Activated CD8-positive, alpha-beta memory T cell treated with anti-CD3 and anti-CD28 coated beads, Interleukin-2, amount 10 ng/mL, durations not matched to agents 7 days and 5 days (primary cell): ENCODE measurements around the gene NPY5R. TPM values are rescaled to one million over a fixed set of nuclear protein-coding genes. Genes with fewer than 3 reads are reported as not detected.
A peak's percentile ranks its signal among the peaks of the same experiment; 100 is the strongest.

Experiments
- ATAC-seq: fragments of 150-1000 bp; cut with Tn5 transposase; one replicate; pipeline ENCODE4 v1.10.0; 2021; ENCODE audit warnings: moderate library complexity
- CTCF ChIA-PET: fragments of 350-600 bp; sonication (Branson Sonifier 250); formaldehyde crosslinking; loops from one replicate; lab custom pipeline; 2021; ENCODE audit warnings: antibody characterized with exemption; lab: Charles Lee
- DNase-seq: peaks from one replicate; pipeline ENCODE4 v3.0.0-alpha.2; 2020
- H3K27ac Mint-ChIP-seq: one replicate; pipeline ENCODE4 v1.8.0; 2021; ENCODE audit warnings: mild to moderate bottlenecking, mixed read lengths
- H3K27me3 Mint-ChIP-seq: one replicate; pipeline ENCODE4 v1.8.0; 2021; ENCODE audit warnings: mixed read lengths
- H3K36me3 Mint-ChIP-seq: one replicate; pipeline ENCODE4 v1.8.0; 2021; ENCODE audit warnings: mild to moderate bottlenecking, mixed read lengths
- H3K4me1 Mint-ChIP-seq: one replicate; pipeline ENCODE4 v1.8.0; 2021; ENCODE audit warnings: mixed read lengths
- H3K4me3 Mint-ChIP-seq: one replicate; pipeline ENCODE4 v1.8.0; 2021; ENCODE audit warnings: mild to moderate bottlenecking, moderate library complexity, mixed read lengths
- H3K9me3 Mint-ChIP-seq: one replicate; pipeline ENCODE4 v1.8.0; 2022; ENCODE audit warnings: low read depth, mixed read lengths
- total RNA-seq, 2 experiments: library from RNA; stranded (reverse); gene quantifications; one replicate each; pipeline ENCODE4 v1.2.3, GENCODE V29; 2021

The NPY5R gene
- not detected for total RNA-seq

GRCh38 chr4:163343604-163344146 lies at the start of gene NPY5R:
TSS of gene NPY5R (plus strand) at chr4:163343892. CDS start at chr4:163350274, 6,382 bp downstream.
- no peaks in the 10 kb centered on the region for H3K9me3 Mint-ChIP-seq
- no peaks in the 10 kb centered on the region for H3K36me3 Mint-ChIP-seq
- H3K4me1 Mint-ChIP-seq: no peaks in the 10 kb centered on the region
- peaks cover 41% of the 10 kb centered on the region for H3K27me3 Mint-ChIP-seq
- no peak for DNase-seq
- CTCF ChIA-PET: no interaction called here
- no peak for ATAC-seq
- H3K4me3 Mint-ChIP-seq: no peak within 1 kb of the TSS
- no peak within 1 kb of the TSS for H3K27ac Mint-ChIP-seq

- Mint-ChIP-seq H3K27ac (no peak overlapping the region), H3K4me3 (no peak overlapping the region), H3K36me3 (no peaks in the 10 kb centered on the region), H3K4me1 (no peaks in the 10 kb centered on the region), H3K9me3 (no peaks in the 10 kb centered on the region), H3K27me3 (peaks cover 2% of the 10 kb centered on the region)
- ATAC-seq: no peak
- CTCF ChIA-PET: no interaction called here
- DNase-seq: no peak
These were observed 48.6 kb upstream of the NPY5R start for GRCh38 chr4:163295138-163295537.

- Mint-ChIP-seq H3K27me3 (no peaks in the 10 kb centered on the region), H3K4me3 (no peak overlapping the region), H3K4me1 (no peaks in the 10 kb centered on the region), H3K27ac (no peak overlapping the region), H3K9me3 (no peaks in the 10 kb centered on the region), H3K36me3 (no peaks in the 10 kb centered on the region)
- DNase-seq: no peak
- CTCF ChIA-PET: no interaction called here
- ATAC-seq: no peak
These were observed 43.2 kb upstream of the NPY5R start for GRCh38 chr4:163300445-163300844.

- ATAC-seq: no peak
- Mint-ChIP-seq H3K4me3 (no peak overlapping the region), H3K4me1 (no peaks in the 10 kb centered on the region), H3K27me3 (no peaks in the 10 kb centered on the region), H3K36me3 (no peaks in the 10 kb centered on the region), H3K9me3 (no peaks in the 10 kb centered on the region), H3K27ac (no peak overlapping the region)
- CTCF ChIA-PET: no interaction called here
- DNase-seq: no peak
These were observed 40.6 kb upstream of the NPY5R start for GRCh38 chr4:163303069-163303468.

- Mint-ChIP-seq H3K4me1 (no peaks in the 10 kb centered on the region), H3K27ac (no peak overlapping the region)
- DNase-seq: no peak
These were observed 34.2 kb upstream of the NPY5R start for GRCh38 chr4:163309466-163309865.

GRCh38 chr4:163317110-163317509 lies 26.6 kb upstream of the NPY5R start:
- CTCF ChIA-PET: no interaction called here
- Mint-ChIP-seq H3K36me3 (no peaks in the 10 kb centered on the region), H3K27ac (no peak overlapping the region), H3K27me3 (peaks cover 2% of the 10 kb centered on the region), H3K9me3 (no peaks in the 10 kb centered on the region), H3K4me3 (no peak overlapping the region), H3K4me1 (no peaks in the 10 kb centered on the region)
- DNase-seq (no peak), ATAC-seq (no peak)

More at GRCh38 chr4:163309466-163309865, 34.2 kb upstream of the NPY5R start:
- CTCF ChIA-PET: no interaction called here
- no peak for ATAC-seq
- Mint-ChIP-seq H3K36me3 (no peaks in the 10 kb centered on the region), H3K9me3 (no peaks in the 10 kb centered on the region), H3K4me3 (no peak overlapping the region), H3K27me3 (peaks cover 2% of the 10 kb centered on the region)

- no peaks in the 10 kb centered on the region for H3K9me3 Mint-ChIP-seq
- CTCF ChIA-PET: interaction anchor here (1.4 kb wide), 1 partner anchor 9 kb away, joined by 3 read pairs; no protein-coding TSS in a partner anchor
- H3K36me3 Mint-ChIP-seq: no peaks in the 10 kb centered on the region
- H3K4me3 Mint-ChIP-seq: no peak overlapping the region
- H3K27me3 Mint-ChIP-seq: peaks cover 51% of the 10 kb centered on the region
- no peak overlapping the region for H3K27ac Mint-ChIP-seq
- peaks cover 14% of the 10 kb centered on the region for H3K4me1 Mint-ChIP-seq
- DNase-seq (no peak), ATAC-seq (no peak)
These were observed 12.6 kb upstream of the NPY5R start for GRCh38 chr4:163330916-163331628.

- H3K4me1 Mint-ChIP-seq: peaks cover 14% of the 10 kb centered on the region
- no peak overlapping the region for H3K4me3 Mint-ChIP-seq
These were observed 11.9 kb upstream of the NPY5R start for GRCh38 chr4:163331629-163332376.

GRCh38 chr4:163332526-163333406 lies 10.9 kb upstream of the NPY5R start, which contains the start of gene NPY1R:
TSS of gene NPY1R (minus strand) at chr4:163332596. CDS start at chr4:163326554, 6,042 bp downstream.
- Mint-ChIP-seq H3K4me1 (peaks cover 14% of the 10 kb centered on the region), H3K27me3 (peaks cover 51% of the 10 kb centered on the region), H3K9me3 (no peaks in the 10 kb centered on the region), H3K36me3 (no peaks in the 10 kb centered on the region), H3K27ac (peak within 1 kb of the TSS; percentile 31), H3K4me3 (peak within 1 kb of the TSS; percentile 54)
- CTCF ChIA-PET: interaction anchor here (0.6 to 1.8 kb wide), 5 partner anchors 8 to 223 kb away, joined by 3 to 6 read pairs (median 4); no protein-coding TSS in a partner anchor
- DNase-seq (peak; percentile 47), ATAC-seq (peak; percentile 64)

More at GRCh38 chr4:163331629-163332376, 11.9 kb upstream of the NPY5R start:
- ATAC-seq (no peak), DNase-seq (no peak)
- CTCF ChIA-PET: interaction anchor here (0.6 to 1.8 kb wide), 4 partner anchors 8 to 222 kb away, joined by 3 to 6 read pairs (median 4); no protein-coding TSS in a partner anchor
- H3K9me3 Mint-ChIP-seq: no peaks in the 10 kb centered on the region
- H3K36me3 Mint-ChIP-seq: no peaks in the 10 kb centered on the region
- no peak overlapping the region for H3K27ac Mint-ChIP-seq
- peaks cover 51% of the 10 kb centered on the region for H3K27me3 Mint-ChIP-seq

- CTCF ChIA-PET: no interaction called here
- Mint-ChIP-seq H3K36me3 (no peaks in the 10 kb centered on the region), H3K9me3 (no peaks in the 10 kb centered on the region), H3K27me3 (peaks cover 44% of the 10 kb centered on the region), H3K4me1 (peaks cover 14% of the 10 kb centered on the region), H3K4me3 (no peak overlapping the region), H3K27ac (no peak overlapping the region)
- ATAC-seq: no peak
- no peak for DNase-seq
These were observed 8.3 kb upstream of the NPY5R start for GRCh38 chr4:163335384-163335783.

GRCh38 chr4:163344147-163345125 lies 744 bp downstream of the NPY5R start:
- DNase-seq (no peak), ATAC-seq (no peak)
- no peak overlapping the region for H3K27ac Mint-ChIP-seq
- H3K4me1 Mint-ChIP-seq: no peaks in the 10 kb centered on the region
- H3K9me3 Mint-ChIP-seq: no peaks in the 10 kb centered on the region
- CTCF ChIA-PET: no interaction called here
- H3K27me3 Mint-ChIP-seq: peaks cover 41% of the 10 kb centered on the region
- H3K36me3 Mint-ChIP-seq: no peaks in the 10 kb centered on the region
- H3K4me3 Mint-ChIP-seq: no peak overlapping the region

- Mint-ChIP-seq H3K27ac (no peak overlapping the region), H3K27me3 (peaks cover 9% of the 10 kb centered on the region), H3K9me3 (no peaks in the 10 kb centered on the region), H3K4me1 (no peaks in the 10 kb centered on the region), H3K36me3 (no peaks in the 10 kb centered on the region), H3K4me3 (no peak overlapping the region)
- DNase-seq (no peak), ATAC-seq (no peak)
- CTCF ChIA-PET: no interaction called here
These were observed 7.0 kb downstream of the NPY5R start for GRCh38 chr4:163350672-163351071.
